ENCODE results near the gene GSAP. TPM values are rescaled to one million over a fixed set of nuclear protein-coding genes. Genes with fewer than 3 reads are reported as not detected.

Gene GSAP
- total and polyA plus RNA-seq, 9 of the 15 experiments (the other 6 are each of a cell fraction or from before 2014, with no cell fraction given) = 0.13 TPM; not detected in 8

DNA sequence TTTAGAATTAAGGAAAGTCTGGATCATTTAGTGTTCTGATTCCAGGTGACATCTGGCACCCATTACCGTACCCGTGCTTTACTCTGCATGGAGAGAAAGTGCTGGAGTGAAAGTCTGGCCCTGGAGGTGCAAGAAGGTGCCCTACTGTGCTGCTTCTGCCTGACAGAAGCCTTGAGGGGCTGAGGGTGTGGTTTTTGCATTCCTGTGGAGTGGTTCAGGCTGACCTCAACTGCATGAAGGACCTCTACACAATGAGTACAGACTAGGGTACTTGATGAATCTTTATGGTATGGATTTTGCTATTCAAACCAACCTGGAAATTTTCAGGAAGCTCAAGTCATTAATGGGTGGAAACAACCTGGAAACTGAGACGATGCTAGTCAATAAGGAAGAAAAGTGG is 45.1 kb upstream of the GSAP start:
- no peaks in the 10 kb centered on the region for H3K36me3 ChIP-seq (ENCODE audit: control insufficient read depth, insufficient read depth, low read length)
- DNase-seq (ENCODE audit: extremely low read depth in 1 of 4, low spot score in 3 of 4) = no peak
- H3K4me1 ChIP-seq (replicated peaks in 1 of 2; ENCODE audit: control insufficient read depth in 2 of 2, insufficient read depth in 2 of 2, low read length in 2 of 2) = no peaks in the 10 kb centered on the region
- H3K4me3 ChIP-seq = no peak overlapping the region
- peaks cover 3 to 14% of the 10 kb centered on the region in 2 experiments; a peak in 3 of 5 replicates for H3K27me3 ChIP-seq (ENCODE audit: control insufficient read depth in 2 of 2, insufficient read depth in 2 of 2, low read length in 2 of 2)
- H3K4me2 ChIP-seq (ENCODE audit: insufficient read depth, low read length) = no peak overlapping the region
- no peaks in the 10 kb centered on the region for H3K79me2 ChIP-seq (ENCODE audit: control insufficient read depth, insufficient read depth, low read length)
- in situ Hi-C loops (cut with MboI) (no loop called here), intact Hi-C loops (cut with micrococcal nuclease) (no loop called here)
- TF ChIP-seq ZKSCAN1 (IDR thresholded peaks at IDR 0.05; ENCODE audit: low read depth, low read length) = 0 out of 2 replicates have a peak, but pooled peaks have one; percentile 33
- no peak for TF ChIP-seq E2F6 (IDR thresholded peaks at IDR 0.05; ENCODE audit: borderline replicate concordance in 1 of 2, extremely low read depth in 1 of 2, insufficient read depth in 1 of 2, insufficient read length in 1 of 2, low read depth in 1 of 2, low read length in 1 of 2, poor library complexity in 1 of 2, severe bottlenecking in 1 of 2)
- CTCF ChIA-PET (ENCODE audit: low intra/inter-chr PET ratio) = no interaction called here
- H4K20me1 ChIP-seq (replicated peaks; ENCODE audit: control insufficient read depth, insufficient read depth, low read length) = no peaks in the 10 kb centered on the region
- POLR2A ChIA-PET = no interaction called here
- ATAC-seq = peak; percentile 29; the same call in 2 of the 3 replicates
- no peak overlapping the region for H3K9ac ChIP-seq (ENCODE audit: insufficient read depth in 1 of 2, low read depth in 2 of 2, low read length in 2 of 2)
- no TSS peak for BruUV-seq (replicated peaks)
- no peak for FAIRE-seq
- H3K27ac ChIP-seq (ENCODE audit: extremely low read depth, low read depth, low read length) = no peak overlapping the region
- WGBS (ENCODE audit: insufficient coverage, low coverage, missing lambda C conversion rate) = 4% methylated on average over 3 of the region's 3 CpGs
- H3K9me1 ChIP-seq (ENCODE audit: control insufficient read depth, insufficient read depth, low read length) = no peaks in the 10 kb centered on the region
- no peaks in the 10 kb centered on the region for H3K9me3 ChIP-seq (replicated peaks; ENCODE audit: control insufficient read depth, insufficient read depth, low read depth, low read length)
- no peak overlapping the region for H2AFZ ChIP-seq (ENCODE audit: low read depth, low read length)

DNA sequence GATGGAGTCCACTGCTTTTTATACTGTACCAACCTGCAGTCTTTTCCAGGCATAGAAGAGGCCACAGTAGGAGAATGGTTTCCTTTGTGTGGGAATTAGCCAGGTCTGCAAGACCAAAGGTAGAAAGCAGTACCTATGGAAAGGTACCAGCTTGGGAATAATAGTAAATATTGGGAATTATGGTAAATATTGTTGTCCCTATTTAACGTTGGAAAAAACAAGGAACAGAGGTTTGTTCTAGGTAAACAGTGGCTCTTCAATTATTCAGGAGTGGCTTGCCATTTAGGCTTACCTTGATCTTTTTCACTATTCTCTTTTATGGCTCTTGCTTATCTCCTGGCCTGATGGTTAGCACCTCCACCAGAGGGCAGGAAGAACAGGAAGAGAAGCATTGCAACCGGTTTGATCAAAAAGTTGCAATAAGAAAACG is 43.9 kb upstream of the GSAP start:
- H3K4me3 ChIP-seq = no peak overlapping the region
- ATAC-seq = peak; percentile 64; the same call in 1 of the 3 replicates
- no peak for FAIRE-seq
- no peak overlapping the region for H2AFZ ChIP-seq (ENCODE audit: low read depth, low read length)
- ChIA-PET POLR2A (interaction anchor here (0.7 kb wide), 1 partner anchor 15 kb away, joined by 3 read pairs; no protein-coding TSS in a partner anchor), CTCF (ENCODE audit: low intra/inter-chr PET ratio) (interaction anchor here (0.6 kb wide), 1 partner anchor 193 kb away, joined by 5 read pairs; no protein-coding TSS in a partner anchor)
- in situ Hi-C loops (cut with MboI) = no loop called here
- H3K27ac ChIP-seq (ENCODE audit: extremely low read depth, low read depth, low read length) = no peak overlapping the region
- H3K9me3 ChIP-seq (replicated peaks; ENCODE audit: control insufficient read depth, insufficient read depth, low read depth, low read length) = no peaks in the 10 kb centered on the region
- TF ChIP-seq HIVEP1 (CRISPR knock-in tag; IDR thresholded peaks at IDR 0.05) = no peak
- TF ChIP-seq GATA2 (CRISPR knock-in tag; IDR thresholded peaks at IDR 0.05) = no peak
- TF ChIP-seq RAD21 (CRISPR knock-in tag; conservative IDR thresholded peaks at IDR 0.05 in 1 of 2, IDR thresholded peaks at IDR 0.05 in 1 of 2) = peak; percentile 38 to 52
- TF ChIP-seq RBFOX2 (IDR thresholded peaks at IDR 0.05; ENCODE audit: low read depth, low read length) = no peak
- no peak for TF ChIP-seq RBM34 (IDR thresholded peaks at IDR 0.05; ENCODE audit: borderline replicate concordance, insufficient read depth, low read length)
- peak in 2 of 3 experiments; percentile 29 to 44; a peak in 2 of 6 replicates for TF ChIP-seq CTCF (IDR thresholded peaks at IDR 0.05 in 2 of 3, conservative IDR thresholded peaks at IDR 0.05 in 1 of 3; ENCODE audit: insufficient read depth in 2 of 3, low read depth in 1 of 3, low read length in 3 of 3)
- TF ChIP-seq, protein P1, sequence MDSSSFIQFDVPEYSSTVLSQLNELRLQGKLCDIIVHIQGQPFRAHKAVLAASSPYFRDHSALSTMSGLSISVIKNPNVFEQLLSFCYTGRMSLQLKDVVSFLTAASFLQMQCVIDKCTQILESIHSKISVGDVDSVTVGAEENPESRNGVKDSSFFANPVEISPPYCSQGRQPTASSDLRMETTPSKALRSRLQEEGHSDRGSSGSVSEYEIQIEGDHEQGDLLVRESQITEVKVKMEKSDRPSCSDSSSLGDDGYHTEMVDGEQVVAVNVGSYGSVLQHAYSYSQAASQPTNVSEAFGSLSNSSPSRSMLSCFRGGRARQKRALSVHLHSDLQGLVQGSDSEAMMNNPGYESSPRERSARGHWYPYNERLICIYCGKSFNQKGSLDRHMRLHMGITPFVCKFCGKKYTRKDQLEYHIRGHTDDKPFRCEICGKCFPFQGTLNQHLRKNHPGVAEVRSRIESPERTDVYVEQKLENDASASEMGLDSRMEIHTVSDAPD (CRISPR knock-in tag; IDR thresholded peaks at IDR 0.05) = no peak
- H3K79me2 ChIP-seq (ENCODE audit: control insufficient read depth, insufficient read depth, low read length) = no peaks in the 10 kb centered on the region
- H3K27me3 ChIP-seq (ENCODE audit: control insufficient read depth in 2 of 2, insufficient read depth in 2 of 2, low read length in 2 of 2) = peaks cover 7 to 19% of the 10 kb centered on the region in 2 experiments; a peak in 3 of 5 replicates
- no peaks in the 10 kb centered on the region for H4K20me1 ChIP-seq (replicated peaks; ENCODE audit: control insufficient read depth, insufficient read depth, low read length)
- no peaks in the 10 kb centered on the region for H3K4me1 ChIP-seq (replicated peaks in 1 of 2; ENCODE audit: control insufficient read depth in 2 of 2, insufficient read depth in 2 of 2, low read length in 2 of 2)
- no peaks in the 10 kb centered on the region for H3K9me1 ChIP-seq (ENCODE audit: control insufficient read depth, insufficient read depth, low read length)
- no TSS peak for BruUV-seq (replicated peaks)
- intact Hi-C loops (cut with micrococcal nuclease) = no loop called here
- H3K4me2 ChIP-seq (ENCODE audit: insufficient read depth, low read length) = no peak overlapping the region
- no peaks in the 10 kb centered on the region for H3K36me3 ChIP-seq (ENCODE audit: control insufficient read depth, insufficient read depth, low read length)
- DNase-seq (ENCODE audit: extremely low read depth in 1 of 4, low spot score in 3 of 4) = peak in 1 of 4 experiments; percentile 23
- H3K9ac ChIP-seq (ENCODE audit: insufficient read depth in 1 of 2, low read depth in 2 of 2, low read length in 2 of 2) = no peak overlapping the region
- WGBS (ENCODE audit: insufficient coverage, low coverage, missing lambda C conversion rate) = 4% methylated on average over 3 of the region's 3 CpGs
